HG03066 (cell line): Measurements from ENCODE around the gene EFCAB8.
"Not testable (repeated sequence)": the region's sequence is repeated elsewhere in the genome, so short reads cannot be mapped to it uniquely, and the experiment has no call there.

Source experiments
- ATAC-seq: cut with Tn5 transposase; IDR thresholded peaks from one replicate; pipeline ENCODE4 v1.9.1; 2021; ENCODE audit warnings: low read depth; ENCODE audit not compliant: unreplicated experiment

Gene EFCAB8

GRCh38 chr20:32934580-32934979, 75.9 kb downstream of the EFCAB8 start:
- ATAC-seq: no peak

- no peak for ATAC-seq
Measured at GRCh38 chr20:32941155-32941885, 82.6 kb downstream of the EFCAB8 start.

DNA sequence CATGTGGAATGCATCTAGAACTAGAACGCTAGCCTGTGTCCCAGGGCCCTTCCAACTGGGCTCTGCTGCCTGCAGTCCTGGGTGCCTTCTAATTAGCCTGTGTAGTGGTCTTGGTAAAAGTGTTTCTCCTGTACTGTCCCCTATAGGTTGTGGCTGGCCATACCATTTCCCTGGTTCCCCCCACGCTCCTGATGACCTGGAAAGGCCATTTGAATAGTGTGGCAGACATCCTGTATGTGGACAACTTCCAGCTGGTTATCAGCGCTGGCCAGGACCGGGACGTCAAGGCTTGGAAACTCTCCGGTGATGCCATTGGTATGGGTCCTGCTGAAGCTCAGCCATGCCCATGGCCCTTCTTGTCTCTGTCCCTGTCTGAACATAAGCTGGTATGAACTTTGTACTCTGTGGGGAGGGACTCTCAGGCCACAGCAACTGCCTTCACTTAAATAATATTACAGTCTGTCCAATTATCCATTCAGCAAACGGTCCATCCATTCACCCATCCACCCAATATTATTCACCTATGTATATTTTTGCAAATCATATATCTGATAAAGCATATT, 84.8 kb downstream of the EFCAB8 start:
- no peak for ATAC-seq

DNA sequence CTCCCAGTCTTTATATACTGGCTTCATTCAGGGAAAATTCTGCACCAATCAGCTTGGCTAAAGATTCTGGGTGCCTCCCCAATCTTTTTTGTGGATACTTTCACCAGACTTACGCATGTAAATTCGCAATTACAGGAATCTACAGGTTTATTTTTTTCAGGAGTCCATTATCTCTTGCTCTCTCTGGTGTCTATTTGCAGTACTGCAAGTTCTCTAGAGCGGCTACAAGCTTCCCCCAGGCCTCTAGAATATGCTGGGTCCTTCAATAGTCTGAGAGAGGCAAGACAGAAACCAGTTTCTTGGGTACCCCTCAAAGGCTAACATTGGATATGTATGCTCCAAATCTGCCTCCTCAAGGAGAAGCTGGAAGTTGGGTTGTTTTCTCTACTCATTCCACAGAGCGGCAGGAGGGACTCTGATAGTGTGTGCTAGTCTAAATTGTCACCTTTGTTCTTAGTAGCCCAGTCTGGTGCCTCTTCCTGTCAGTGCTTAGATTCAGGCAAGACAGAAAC, 87.0 kb downstream of the EFCAB8 start:
- no peak for ATAC-seq

DNA sequence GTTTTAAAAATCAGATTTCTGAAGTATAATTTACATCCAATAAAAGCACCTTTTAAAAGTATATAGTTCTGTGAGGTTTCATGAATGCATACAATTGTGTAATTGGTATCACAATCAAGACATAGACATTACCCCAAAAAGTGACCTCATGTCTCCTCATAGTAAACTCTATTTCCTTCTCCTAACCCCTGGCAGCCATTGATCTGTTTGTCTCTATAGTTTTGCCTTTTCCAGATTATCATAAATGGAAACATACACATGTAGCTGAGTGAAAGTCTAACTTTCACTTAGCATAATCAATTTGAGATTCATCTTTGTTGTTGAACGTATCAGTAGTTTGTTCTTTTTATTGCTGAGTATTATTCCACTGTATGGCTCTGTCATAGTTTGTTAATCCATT, 87.9 kb downstream of the EFCAB8 start:
- no peak for ATAC-seq

GRCh38 chr20:32950539-32950938, 91.8 kb downstream of the EFCAB8 start:
- ATAC-seq: not testable (repeated sequence)

GRCh38 chr20:32957459-32957858, 98.7 kb downstream of the EFCAB8 start:
- ATAC-seq: no peak

DNA sequence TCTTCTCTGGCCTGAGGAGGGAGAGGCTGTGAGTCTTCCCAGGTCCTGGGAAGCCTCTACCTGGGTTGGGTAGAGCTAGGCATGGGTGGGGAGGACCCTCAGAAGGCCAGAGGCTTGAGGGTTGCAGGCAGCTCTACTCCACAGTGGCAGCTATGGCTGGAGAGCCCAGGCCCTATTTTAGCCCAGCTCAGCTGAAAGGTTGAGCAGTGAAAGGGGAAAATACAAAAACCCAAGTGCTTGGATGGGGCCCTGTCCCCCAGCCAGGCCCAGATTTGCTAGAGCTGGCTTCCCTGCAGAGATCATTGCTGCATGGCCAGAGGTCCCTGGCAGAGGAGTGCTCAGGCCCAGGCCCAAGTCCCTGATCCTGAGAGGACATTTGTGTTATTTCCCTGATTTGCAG, 99.9 kb downstream of the EFCAB8 start:
- ATAC-seq: no peak

- ATAC-seq: no peak
Measured at GRCh38 chr20:32959351-32960221, 100.9 kb downstream of the EFCAB8 start.

DNA sequence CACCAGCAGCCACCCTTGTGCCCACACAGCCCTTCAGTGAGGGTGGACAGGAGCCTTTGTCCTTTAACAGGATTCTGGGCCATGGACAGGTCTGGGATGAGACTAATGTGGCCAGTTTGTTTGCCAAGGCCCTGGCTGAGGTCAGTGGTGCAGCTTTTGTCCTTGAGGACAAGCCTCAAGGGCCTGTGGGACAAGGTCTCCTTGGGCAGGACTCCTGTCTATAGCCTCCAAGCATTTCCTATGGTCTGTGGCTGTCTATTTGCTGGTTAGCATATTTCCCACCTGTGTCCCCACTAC, 101.4 kb downstream of the EFCAB8 start:
- ATAC-seq: no peak

DNA sequence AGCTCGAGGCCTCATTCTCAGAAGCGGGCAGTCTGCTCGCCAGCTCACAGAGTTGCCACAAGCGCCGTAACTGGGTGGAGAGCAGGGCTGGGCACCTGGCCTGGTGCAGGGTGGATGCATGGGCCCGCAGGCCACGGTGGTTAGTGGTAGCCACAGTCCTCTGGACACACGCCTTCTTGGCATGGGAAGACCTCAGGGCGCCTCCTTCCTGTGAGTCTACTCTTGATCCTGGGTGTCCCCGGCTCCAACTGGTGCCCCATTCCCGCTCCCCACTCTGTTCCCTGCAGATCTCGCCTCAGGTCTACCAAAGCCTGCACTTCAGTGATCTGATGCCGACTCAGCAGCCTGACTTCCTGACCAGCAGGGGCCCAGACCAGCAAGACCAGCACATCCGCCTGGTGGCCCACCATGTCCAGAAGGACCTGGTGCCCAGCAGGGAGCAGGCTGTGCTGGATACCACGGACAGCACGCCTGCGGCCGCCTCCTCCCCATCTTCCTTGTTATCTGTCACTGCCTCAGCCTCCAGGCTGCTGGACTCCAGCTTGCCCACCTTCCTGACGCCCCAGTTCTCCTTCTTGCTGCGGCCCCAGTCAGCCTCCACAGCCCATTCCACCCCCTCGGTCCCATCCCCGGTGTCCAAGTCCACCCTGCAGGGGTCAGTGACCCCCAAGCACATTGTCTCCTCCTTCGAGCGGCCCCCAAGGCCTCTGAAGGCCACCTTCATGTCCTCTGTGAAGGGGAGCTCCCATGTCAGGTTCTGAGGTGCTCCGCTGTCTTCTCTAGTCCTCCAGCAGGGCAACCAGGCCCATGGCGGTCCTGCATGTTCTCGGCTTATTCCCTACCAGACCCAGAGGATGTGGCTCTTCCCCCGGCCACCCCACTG, 102.4 kb downstream of the EFCAB8 start:
- ATAC-seq: no peak

GRCh38 chr20:32962053-32962452, 103.3 kb downstream of the EFCAB8 start:
- no peak for ATAC-seq

DNA sequence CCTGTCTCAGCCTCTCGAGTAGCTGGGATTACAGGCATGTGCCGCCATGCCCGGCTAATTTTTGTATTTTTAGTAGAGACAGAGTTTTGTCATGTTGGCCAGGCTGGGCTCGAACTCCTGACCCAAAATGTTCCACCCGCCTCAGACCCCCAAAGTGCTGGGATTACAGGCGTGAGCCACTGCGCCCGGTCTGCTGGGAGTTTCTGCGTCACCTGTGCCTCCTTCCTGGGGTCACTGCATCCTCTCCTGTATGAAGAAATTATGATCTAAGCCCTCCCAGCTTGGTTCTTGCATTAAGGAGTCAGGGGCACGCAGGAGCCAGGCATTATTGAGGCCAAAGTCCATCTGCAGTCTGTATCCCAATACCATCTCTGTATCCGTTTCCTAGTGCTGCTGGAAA, 103.9 kb downstream of the EFCAB8 start:
- ATAC-seq: not testable (repeated sequence)

GRCh38 chr20:32963176-32963575, 104.5 kb downstream of the EFCAB8 start:
- ATAC-seq: no peak

- no peak for ATAC-seq
Measured at GRCh38 chr20:32964575-32964974, 105.9 kb downstream of the EFCAB8 start.

DNA sequence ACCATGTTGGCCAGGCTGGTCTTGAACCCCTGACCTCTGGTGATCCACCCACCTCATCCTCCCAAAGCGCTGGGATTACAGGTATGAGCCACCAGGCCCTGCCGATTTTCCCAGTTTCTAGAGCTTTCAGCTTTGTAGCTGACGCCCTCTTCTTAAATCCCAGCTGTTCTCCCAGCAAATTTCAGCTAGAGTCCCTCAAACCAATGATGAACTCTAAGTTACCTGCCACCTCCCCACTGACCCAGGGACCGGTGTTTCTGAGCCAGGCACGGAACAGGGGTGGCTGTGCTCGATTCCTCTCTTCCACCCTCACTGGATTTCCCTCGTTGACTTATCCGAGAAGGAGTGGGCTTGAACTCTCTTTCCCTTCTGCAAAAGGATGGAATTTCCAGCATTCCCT, 106.4 kb downstream of the EFCAB8 start:
- ATAC-seq: no peak

DNA sequence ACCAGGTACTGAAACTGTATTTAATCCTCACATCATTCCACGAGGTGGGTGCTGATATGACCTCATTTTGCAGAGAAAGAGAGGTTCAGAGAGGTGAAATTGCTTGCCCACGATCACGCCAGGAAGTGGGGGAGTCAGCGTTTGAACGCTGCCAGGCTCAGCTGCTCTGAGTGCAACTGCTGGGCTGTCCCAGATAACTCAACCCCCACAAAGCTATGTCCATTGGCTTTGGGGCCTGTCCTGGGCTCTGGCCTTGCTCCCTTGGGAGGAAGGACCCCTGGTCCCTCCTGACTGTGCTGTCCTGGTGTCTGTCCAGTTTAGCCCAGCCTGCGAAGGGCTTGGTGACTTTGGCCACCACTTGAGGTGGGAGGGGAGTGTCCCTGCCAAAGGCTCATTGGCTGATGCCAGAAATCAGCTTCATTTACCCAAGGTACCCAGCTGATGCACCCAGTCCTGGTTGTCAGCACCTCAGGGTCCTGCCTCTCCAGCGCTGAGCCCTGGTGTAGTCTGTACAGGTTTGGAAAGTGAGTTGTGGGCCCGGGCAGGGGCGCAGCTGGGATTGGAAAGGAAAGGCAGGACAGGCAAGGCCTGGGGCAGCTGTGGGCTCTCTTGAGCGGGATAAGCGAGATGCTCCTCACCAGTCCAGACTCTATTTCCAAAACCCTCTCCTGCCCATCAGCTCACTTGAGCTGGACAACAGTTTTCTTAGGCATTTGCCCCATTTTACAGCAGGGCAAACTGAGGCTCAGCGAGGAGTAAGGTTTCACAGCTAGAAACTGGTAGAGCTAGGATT, 107.1 kb downstream of the EFCAB8 start:
- no peak for ATAC-seq

DNA sequence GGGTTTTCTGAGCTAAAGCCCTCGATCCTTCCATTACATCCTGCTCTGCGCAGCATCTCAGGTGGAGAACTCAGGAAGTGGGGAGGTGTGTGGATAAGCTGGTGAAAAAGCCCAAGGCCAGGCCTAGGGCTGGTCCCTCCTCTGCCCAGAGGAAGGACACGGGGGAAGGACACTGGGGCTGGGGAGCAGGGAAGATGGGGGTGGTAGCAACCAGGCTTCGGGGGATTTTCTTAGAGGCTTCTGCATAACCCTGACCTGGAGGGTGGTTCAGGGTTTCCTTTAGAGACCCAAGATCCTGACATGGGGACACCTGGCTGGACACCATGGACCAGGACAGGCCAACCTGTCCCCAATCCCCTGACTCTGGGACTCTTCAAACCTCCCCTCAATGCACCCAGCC, 107.7 kb downstream of the EFCAB8 start:
- no peak for ATAC-seq

- no peak for ATAC-seq
Measured at GRCh38 chr20:32966881-32967781, 108.4 kb downstream of the EFCAB8 start.
